AG09319 (cell line): ENCODE data around the gene PARP8.
"Not testable (repeated sequence)": the region's sequence is repeated elsewhere in the genome, so short reads cannot be mapped to it uniquely, and the experiment has no call there.

Experiments used
- DNase-seq: peaks from one replicate; pipeline ENCODE4 v3.0.0-alpha.2; 2010; ENCODE audit warnings: low read depth; ENCODE audit errors: extremely low read depth
- CTCF ChIP-seq: IDR thresholded peaks from 2 replicates; pipeline ENCODE4 v1.5.1; 2011; ENCODE audit warnings: low read depth, mild to moderate bottlenecking, inconsistent platforms, low read length, moderate library complexity

PARP8 gene

GRCh38 chr5:50666261-50667022 lies at the start of gene PARP8:
Gene PARP8, plus strand, starts transcription at chr5:50666637. Its CDS starts 459 bp downstream, at chr5:50667096.
- peak; percentile 27 for DNase-seq
- no peak for TF ChIP-seq CTCF

GRCh38 chr5:50623666-50624065 lies 42.8 kb upstream of the PARP8 start:
- TF ChIP-seq CTCF = no peak
- no peak for DNase-seq

GRCh38 chr5:50634866-50635265 lies 31.6 kb upstream of the PARP8 start:
- DNase-seq = not testable (repeated sequence)

GRCh38 chr5:50637576-50637975 lies 28.9 kb upstream of the PARP8 start:
- DNase-seq = not testable (repeated sequence)

GRCh38 chr5:50646591-50646990 lies 19.8 kb upstream of the PARP8 start:
- TF ChIP-seq CTCF = no peak
- DNase-seq = no peak

- no peak for TF ChIP-seq CTCF
- DNase-seq = no peak
Measured at GRCh38 chr5:50647726-50648125, 18.7 kb upstream of the PARP8 start.

- no peak for TF ChIP-seq CTCF
- no peak for DNase-seq
Measured at GRCh38 chr5:50653946-50654345, 12.5 kb upstream of the PARP8 start.

- no peak for TF ChIP-seq CTCF
- no peak for DNase-seq
Measured at GRCh38 chr5:50655067-50655809, 11.2 kb upstream of the PARP8 start.
